GM11168 (cell line): ENCODE measurements around the gene ABCB6.

Source experiments
- in situ Hi-C: fragments of 300-500 bp; cut with MboI; formaldehyde crosslinking; loops from one replicate; pipeline ENCODE4 v1.12.0; 2022; ENCODE audit warnings: low sequenced_read_pairs; ENCODE audit not compliant: unreplicated experiment

ABCB6 gene

DNA sequence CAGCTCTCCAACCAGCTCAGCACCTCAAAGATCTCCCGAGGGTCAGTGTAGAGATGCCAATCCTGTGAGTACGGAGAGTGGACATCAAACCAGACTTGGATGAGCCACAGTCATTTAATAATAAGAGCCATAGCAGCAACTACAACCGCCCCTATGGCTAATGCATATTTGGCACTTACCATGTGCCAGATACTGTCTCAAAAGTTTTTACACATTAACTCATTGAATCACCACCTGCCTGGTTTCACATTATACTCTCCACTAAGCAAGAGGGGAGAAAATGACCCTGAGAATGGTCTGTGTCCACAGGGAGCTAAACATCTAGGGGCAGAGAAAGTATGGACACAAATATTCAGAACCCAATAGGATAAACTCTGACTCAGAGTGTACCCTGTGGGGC is 44.6 kb downstream of the ABCB6 start:
- in situ Hi-C loops: no loop called here

DNA sequence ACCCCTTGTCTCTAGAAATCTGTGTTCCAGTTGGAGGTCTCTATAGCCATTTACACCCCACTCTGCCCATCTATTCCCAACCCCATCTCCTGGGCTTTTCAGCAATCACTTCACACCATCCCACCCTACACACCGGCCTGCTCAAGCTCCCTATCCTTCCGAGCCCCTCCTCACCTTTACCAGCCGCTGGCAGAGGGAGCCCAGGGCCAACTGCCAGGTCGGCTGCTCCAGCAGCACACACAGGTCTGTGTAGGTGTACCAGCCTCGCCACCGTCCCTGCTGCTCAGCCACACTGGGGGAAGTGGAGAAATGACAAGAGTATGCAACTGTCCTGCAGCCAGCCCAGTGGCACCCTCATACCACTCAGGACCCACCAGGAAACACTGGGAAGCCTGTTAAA is 45.6 kb downstream of the ABCB6 start:
- in situ Hi-C loops: no loop called here

DNA sequence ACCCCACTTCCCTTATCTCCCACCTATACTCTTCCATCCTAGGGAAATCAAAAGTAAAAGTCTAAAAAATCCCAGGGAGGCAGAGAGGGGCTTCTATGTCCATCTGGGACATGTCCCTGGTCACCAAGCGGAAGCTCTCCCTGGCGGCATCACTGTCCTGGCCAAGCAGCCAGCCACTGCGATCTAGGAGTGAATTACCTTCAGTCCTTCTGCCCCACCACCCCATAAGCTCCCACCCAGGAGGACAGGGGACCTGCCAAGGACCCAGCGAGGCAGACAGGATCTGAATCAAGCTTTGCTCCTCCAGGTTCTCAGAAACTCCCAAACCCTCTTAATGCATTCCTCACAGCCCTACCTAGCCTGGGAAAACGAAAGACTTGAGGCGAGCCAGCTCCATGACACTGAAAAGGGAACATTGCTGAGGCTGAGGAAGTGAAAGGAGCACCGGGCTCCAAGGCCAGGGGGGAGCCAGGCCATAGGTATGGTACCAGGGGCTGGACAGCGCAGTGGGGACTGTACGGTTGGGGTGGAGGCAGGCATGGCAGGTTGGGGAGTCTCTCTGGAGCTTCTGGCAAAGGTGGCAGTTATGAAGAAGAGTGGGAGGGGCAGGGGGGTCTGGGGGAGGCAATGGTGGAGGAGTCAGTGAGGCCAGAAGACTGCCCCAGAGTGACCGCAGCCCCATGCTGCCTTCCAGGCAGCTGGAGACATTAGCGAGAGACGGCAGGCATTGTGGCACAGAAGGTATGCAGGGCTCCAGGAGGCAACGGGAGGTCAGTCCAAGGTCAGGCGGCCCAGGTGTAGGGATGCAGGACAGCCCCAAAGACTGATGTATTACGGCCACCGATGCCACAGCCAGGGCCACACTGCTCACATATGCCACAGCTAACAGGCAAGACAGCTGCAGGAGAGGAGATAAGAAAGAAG is 46.3 kb downstream of the ABCB6 start:
- in situ Hi-C loops: no loop called here

GRCh38 chr2:219171231-219171651 is 47.5 kb downstream of the ABCB6 start:
- in situ Hi-C loops: no loop called here

DNA sequence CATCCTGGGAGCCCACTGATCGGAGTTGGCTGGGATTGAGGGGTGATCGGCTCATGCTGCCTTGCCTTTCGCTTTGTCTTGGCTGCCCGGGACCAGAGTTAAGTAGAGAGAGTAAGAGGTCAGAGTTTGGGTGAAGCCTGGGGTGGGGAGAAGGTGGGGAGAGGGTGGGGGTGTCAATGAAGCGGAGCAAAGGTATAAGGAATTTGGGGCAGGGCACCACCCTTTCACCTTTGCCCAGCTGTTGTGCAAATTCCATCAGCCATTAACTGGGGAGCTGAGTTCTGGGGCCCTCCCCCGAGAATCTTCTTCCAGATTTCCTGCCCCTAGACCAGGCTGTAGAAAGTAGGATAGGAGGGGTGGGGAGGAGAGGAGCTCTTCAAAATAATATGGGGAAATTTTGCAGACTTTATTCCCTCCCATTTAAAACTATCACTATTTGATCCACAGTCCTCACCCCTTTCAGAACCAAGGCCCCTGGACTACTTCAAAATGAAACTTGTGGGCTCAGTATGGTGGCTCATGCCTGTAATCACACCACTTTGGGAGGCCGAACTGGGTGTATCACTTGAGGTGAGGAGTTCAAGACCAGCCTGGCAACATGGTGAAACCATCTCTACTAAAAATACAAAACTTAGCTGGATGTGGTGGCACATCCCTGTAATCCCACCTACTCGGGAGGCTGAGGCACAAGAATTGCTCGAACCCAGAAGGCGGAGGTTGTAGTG is 48.7 kb downstream of the ABCB6 start, which contains the start of gene SLC23A3:
Gene SLC23A3 (minus strand): TSS at position 100 of the 725 bp plus-strand sequence. CDS start 45 bp downstream, at position 55.
- in situ Hi-C loops: no loop called here

- in situ Hi-C loops: no loop called here
These were observed 49.8 kb downstream of the ABCB6 start for GRCh38 chr2:219168932-219169331.

GRCh38 chr2:219168526-219168925 is 50.2 kb downstream of the ABCB6 start:
- in situ Hi-C loops: no loop called here

- in situ Hi-C loops: no loop called here
These were observed 50.8 kb downstream of the ABCB6 start for GRCh38 chr2:219167997-219168396.

DNA sequence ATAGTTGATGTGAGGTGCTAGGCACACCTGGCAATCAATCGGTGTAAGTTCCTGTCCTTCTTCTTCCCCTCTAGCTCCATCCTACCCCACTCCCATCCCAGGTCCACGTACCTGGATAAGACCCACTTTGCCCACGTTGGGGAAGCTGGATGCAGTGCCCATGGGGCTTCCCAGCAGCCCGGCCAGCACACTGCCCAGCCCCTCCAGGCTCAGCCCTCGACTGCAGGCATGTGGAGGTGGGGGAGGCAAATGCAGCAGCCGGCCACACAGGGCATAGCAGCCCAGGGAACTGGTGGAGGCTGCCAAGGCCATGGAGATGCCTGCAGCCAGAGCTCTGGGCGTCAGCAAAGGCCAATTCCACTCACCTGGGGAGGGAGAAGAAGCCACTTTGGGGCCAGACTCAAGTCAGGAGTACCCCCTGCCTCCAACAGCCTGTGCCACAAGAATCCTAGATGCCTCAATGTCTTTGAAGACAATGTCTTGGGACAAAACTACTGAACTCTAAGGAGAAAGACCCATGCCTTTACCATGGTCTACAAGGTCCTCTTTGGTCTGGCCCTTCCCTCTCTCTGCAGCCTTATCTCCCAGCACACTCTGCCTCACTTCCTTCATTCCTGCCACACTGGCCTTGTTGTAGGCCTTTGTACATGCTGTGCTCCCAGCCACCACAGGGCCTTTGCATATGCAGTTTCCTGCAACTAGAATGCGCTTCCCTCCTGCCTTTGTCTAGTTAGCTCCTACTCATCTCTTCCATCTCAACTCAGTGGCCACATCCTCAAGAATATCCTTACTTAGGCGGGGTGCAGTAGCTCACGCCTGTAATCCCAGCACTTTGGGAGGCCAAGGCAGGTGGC is 53.5 kb downstream of the ABCB6 start:
- in situ Hi-C loops: no loop called here

- in situ Hi-C loops: no loop called here
These were observed 55.6 kb downstream of the ABCB6 start for GRCh38 chr2:219163156-219163555.

DNA sequence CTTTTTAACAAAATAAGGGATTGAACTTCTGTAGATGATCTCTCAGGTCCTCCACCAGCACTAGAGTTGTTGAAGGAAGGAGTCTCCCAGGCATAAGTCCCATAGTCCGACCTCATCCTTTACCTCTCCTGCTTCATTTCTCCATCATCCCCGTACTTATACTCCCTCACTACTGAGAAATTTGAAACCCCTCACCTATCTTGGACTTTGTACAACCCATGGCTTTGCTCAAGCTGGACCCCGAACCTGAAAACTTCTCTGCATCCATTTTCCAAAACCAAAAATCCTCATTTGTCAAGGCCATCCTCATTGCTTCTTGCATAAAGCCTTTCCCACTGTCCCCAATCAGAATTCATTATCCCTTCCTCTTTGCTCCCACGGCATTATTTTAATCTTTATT is 57.7 kb downstream of the ABCB6 start:
- in situ Hi-C loops: no loop called here

DNA sequence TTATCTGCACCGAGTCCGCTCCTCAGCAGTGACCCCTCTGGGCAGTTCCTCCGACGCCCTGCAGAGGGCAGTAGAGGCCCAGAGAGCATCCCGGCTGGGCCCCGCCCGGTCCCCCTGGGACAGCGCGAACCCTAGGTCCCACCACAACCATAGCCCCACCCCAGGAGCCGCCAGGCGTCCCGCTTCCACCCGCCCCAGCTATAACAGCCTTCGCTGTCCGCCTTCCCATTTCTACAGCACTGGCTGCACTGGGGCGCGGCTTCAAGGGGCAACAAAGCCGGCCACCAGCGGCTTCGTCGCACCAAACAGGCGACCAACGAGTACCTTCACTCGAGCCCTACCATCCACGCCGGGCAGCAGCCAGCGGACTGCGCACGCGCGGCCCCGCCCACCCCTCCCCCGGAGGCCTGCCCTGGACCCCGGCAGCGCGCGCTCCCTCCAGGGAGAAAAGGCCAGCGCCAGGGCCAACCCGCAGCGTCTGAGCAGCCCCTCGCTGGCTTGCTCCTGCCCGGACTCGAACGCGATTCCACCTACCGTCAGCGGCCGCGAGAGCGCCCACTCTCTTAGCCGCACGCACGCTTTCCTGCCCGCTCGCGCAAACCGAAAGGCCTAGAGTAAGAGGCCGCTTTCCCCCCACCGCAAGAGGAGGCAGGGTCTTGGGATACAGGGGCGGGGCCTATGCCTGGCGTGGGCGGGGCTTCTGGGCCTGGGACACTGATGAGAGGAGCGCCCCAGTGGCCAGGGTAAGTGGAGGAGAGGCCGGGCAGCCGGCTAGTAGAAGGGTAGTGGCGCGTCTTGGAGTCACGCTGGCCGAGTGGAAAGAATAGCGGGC is 58.4 kb downstream of the ABCB6 start, which contains the start of gene NHEJ1:
Gene NHEJ1 (minus strand): TSS at position 630 of the 832 bp plus-strand sequence. CDS start 2,453 bp downstream, outside the sequence.
- in situ Hi-C loops: no loop called here
